ENCODE measurements around the gene SBK2. TPM values are rescaled to one million over a fixed set of nuclear protein-coding genes. Genes with fewer than 3 reads are reported as not detected.

SBK2 gene
- total and polyA plus RNA-seq, 2 donors (not counting 3 experiments of a cell fraction or from before 2014, with no cell fraction given): not detected

DNA sequence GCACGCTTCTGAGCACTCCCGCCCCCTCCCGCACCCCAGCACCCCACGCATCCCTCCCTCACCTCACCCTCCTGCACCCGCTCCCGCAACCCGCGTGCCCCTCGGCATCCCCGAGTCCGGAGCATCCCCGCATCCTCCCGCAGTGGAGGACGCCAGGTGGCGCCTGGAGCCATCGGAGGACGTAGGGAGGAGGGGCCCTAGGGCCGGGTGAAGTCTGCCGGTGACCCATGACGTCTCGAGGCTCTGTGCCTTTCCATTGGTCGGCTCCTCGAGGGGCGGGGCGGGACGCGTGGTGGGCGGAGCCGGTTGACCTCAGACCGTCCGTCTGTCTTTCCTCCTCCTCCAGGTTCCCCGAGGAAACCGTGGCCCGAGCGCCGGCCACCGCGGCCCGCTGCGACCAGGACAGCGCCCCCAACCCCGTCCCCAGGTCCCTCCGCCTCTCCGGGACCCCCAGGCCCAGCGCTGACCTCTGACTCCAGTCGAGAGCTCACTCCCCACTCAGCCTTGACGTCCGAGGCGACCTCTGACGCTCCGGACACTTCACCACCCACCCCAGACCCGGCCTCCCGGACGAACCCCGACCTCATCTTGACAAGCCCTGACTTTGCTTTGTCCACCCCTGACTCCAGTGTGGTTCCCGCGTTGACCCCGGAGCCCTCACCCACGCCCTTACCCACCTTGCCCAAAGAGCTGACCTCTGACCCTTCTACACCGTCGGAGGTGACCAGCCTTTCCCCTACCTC, 19.9 kb downstream of the SBK2 start:
- no peaks in the 10 kb centered on the region for H3K27me3 ChIP-seq (ENCODE audit: control insufficient read depth in 2 of 2, insufficient read depth in 2 of 2, low read length in 2 of 2)
- CTCF ChIA-PET: interaction anchor here (0.7 to 2.0 kb wide), 10 partner anchors 9 to 114 kb away, joined by 3 to 40 read pairs (median 5); partner anchors contain the start of genes FIZ1, ZNF524 and ZNF865
- POLR2A ChIA-PET: interaction anchor here (0.8 kb wide), 1 partner anchor 82 kb away, joined by 3 read pairs; the partner anchor contains the start of gene FIZ1
- intact Hi-C loops (cut with micrococcal nuclease) (loop anchor here (1.0 to 2.0 kb wide), 6 partner anchors 20 to 115 kb away; partner anchors contain the start of genes FIZ1, SBK2 and ZNF579), dilution Hi-C loops (cut with MboI; ENCODE audit: extremely low pct_ligation_motif_present, low sequenced_read_pairs) (loop anchor here (10.0 kb wide), 1 partner anchor 88 kb away; the partner anchor contains the start of genes ZNF524 and ZNF865)
- DNase-seq (ENCODE audit: low read depth, low spot score): peak; percentile 89
- peak overlapping the region; percentile 86 for H2AFZ ChIP-seq (ENCODE audit: low read depth, low read length)
- H3K27ac ChIP-seq (ENCODE audit: insufficient read depth, low read depth, low read length): no peak overlapping the region
- H3K4me3 ChIP-seq (replicated peaks in 1 of 3; ENCODE audit: insufficient read depth in 1 of 3, low read depth in 1 of 3, low read length in 3 of 3): peak overlapping the region in 2 of 3 experiments; percentile 15 to 40
- BruUV-seq (replicated peaks): no TSS peak
- H3K36me3 ChIP-seq (ENCODE audit: control insufficient read depth in 2 of 2, extremely low read depth in 1 of 2, insufficient read depth in 2 of 2, low read length in 2 of 2): no peaks in the 10 kb centered on the region
- H3K4me2 ChIP-seq (ENCODE audit: insufficient read depth, low read length): peak overlapping the region; percentile 37
- H3K9me1 ChIP-seq (replicated peaks; ENCODE audit: control insufficient read depth, extremely low read depth, insufficient read depth, low read length): no peaks in the 10 kb centered on the region
- no peaks in the 10 kb centered on the region for H3K9me3 ChIP-seq (replicated peaks; ENCODE audit: control insufficient read depth, insufficient read depth, low read length)
- H4K20me1 ChIP-seq (replicated peaks; ENCODE audit: control insufficient read depth, extremely low read depth, insufficient read depth, low read length): no peaks in the 10 kb centered on the region
- no peaks in the 10 kb centered on the region for H3K79me2 ChIP-seq (ENCODE audit: control insufficient read depth, insufficient read depth, low read length)
- no peaks in the 10 kb centered on the region for H3K4me1 ChIP-seq (ENCODE audit: control insufficient read depth, extremely low read depth, insufficient read depth, low read length)
- FAIRE-seq: peak; percentile 98
- H3K9ac ChIP-seq (replicated peaks; ENCODE audit: extremely low read depth, insufficient read depth, low read length): peak overlapping the region; percentile 4
- no peak for TF ChIP-seq EZH2 (IDR thresholded peaks at IDR 0.05; ENCODE audit: borderline replicate concordance, low read depth, low read length, severe bottlenecking)
- peak; percentile 17 for TF ChIP-seq POLR2A (IDR thresholded peaks at IDR 0.05; ENCODE audit: low read depth, low read length)
- no peak for TF ChIP-seq MYC (IDR thresholded peaks at IDR 0.05; ENCODE audit: low read depth, low read length)
- no peak for TF ChIP-seq MAX (IDR thresholded peaks at IDR 0.05; ENCODE audit: insufficient read depth, insufficient read length)
- no peak for TF ChIP-seq FOS (IDR thresholded peaks at IDR 0.05; ENCODE audit: borderline replicate concordance, insufficient read depth, low read length)
- peak; percentile 48 for TF ChIP-seq POLR2AphosphoS5 (IDR thresholded peaks at IDR 0.05; ENCODE audit: insufficient read depth, low read depth, low read length)
- TF ChIP-seq, protein P1, sequence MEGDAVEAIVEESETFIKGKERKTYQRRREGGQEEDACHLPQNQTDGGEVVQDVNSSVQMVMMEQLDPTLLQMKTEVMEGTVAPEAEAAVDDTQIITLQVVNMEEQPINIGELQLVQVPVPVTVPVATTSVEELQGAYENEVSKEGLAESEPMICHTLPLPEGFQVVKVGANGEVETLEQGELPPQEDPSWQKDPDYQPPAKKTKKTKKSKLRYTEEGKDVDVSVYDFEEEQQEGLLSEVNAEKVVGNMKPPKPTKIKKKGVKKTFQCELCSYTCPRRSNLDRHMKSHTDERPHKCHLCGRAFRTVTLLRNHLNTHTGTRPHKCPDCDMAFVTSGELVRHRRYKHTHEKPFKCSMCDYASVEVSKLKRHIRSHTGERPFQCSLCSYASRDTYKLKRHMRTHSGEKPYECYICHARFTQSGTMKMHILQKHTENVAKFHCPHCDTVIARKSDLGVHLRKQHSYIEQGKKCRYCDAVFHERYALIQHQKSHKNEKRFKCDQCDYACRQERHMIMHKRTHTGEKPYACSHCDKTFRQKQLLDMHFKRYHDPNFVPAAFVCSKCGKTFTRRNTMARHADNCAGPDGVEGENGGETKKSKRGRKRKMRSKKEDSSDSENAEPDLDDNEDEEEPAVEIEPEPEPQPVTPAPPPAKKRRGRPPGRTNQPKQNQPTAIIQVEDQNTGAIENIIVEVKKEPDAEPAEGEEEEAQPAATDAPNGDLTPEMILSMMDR (IDR thresholded peaks at IDR 0.05; ENCODE audit: extremely low read depth in 1 of 2, insufficient read depth in 1 of 2, low read depth in 1 of 2, low read length in 2 of 2): peak; percentile 76 to 95
- no peak for TF ChIP-seq JUN (IDR thresholded peaks at IDR 0.05; ENCODE audit: borderline replicate concordance, insufficient read depth, insufficient read length, low read depth)
- TF ChIP-seq GATA2 (IDR thresholded peaks at IDR 0.05; ENCODE audit: insufficient read depth, insufficient read length, low read depth, low read length): no peak

Measured in endothelial cell of umbilical vein (primary cell).